ENCODE data around the gene CYS1. TPM values are rescaled to one million over a fixed set of nuclear protein-coding genes. Genes with fewer than 3 reads are reported as not detected.

CYS1 gene
- total and polyA plus RNA-seq, 5 donors, result 4.9 to 13.3 (median 6.7) TPM

DNA sequence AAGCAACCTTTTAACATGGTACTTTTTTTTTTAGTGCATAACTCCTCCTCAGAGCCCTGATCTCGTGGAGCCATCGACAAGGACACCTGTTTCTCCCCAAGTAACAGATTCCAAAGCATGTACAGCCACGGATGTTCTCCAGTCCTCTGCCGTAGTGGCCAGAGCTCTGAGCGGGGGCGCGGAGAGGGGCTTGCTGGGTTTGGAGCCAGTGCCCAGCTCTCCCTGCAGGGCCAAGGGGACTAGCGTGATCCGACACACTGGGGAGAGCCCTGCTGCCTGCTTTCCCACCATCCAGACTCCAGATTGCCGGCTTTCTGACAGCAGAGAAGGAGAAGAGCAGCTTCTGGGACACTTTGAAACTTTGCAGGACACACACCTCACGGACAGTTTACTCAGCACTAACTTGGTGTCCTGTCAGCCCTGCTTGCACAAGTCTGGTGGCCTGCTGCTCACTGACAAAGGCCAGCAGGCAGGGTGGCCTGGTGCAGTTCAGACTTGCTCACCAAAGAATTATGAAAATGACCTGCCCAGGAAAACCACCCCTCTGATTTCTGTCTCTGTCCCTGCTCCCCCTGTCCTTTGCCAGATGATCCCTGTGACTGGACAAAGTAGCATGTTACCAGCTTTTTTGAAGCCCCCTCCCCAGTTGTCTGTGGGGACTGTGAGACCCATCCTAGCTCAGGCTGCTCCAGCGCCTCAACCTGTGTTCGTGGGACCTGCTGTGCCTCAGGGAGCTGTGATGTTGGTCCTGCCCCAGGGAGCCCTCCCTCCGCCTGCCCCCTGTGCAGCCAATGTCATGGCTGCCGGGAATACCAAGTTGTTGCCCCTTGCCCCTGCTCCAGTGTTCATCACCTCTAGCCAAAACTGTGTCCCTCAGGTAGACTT is 32.4 kb downstream of the CYS1 start:
- no peaks in the 10 kb centered on the region for H3K9me3 ChIP-seq (ENCODE audit: control insufficient read depth, low read length)
- ATAC-seq (no peak), DNase-seq (peak in 2 of 3 donors; percentile 40 to 49)
- H3K4me1 ChIP-seq (ENCODE audit: control insufficient read depth, insufficient read depth, low read length), result peaks cover 5% of the 10 kb centered on the region
- H3K27me3 ChIP-seq (ENCODE audit: control insufficient read depth, insufficient read depth), result no peaks in the 10 kb centered on the region
- H3K4me3 ChIP-seq (ENCODE audit: low read length), result no peak overlapping the region
- H3K27ac ChIP-seq (ENCODE audit: low read length), result no peak overlapping the region
- intact Hi-C loops (cut with DNase I), result loop anchor here in 3 of 4 donors (2.0 to 10.0 kb wide), 5 partner anchors 63 to 236 kb away; no protein-coding TSS in a partner anchor
- WGBS, result 85% methylated on average over 15 of the region's 15 CpGs

DNA sequence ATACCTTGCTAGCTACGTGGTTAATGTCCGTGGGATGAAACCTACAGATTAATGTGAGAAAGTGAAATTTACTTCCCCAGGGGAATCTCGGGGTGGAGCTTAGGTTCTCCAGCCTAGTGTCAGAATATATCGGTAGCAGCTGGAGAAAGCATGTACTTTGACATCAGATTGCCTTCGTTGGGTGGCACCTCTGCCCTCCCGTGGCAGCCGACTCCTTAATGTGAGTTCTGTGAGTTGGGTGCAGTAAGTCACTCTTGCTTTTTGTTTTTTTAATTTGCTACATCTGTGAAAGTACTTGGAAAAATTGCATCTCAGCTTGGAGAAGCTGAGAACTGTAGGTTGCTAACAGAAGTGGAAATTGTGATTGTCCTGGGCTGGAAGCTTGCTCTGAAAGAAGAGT is 33.3 kb downstream of the CYS1 start:
- Histone ChIP-seq H3K4me1 (ENCODE audit: control insufficient read depth, insufficient read depth, low read length) (peaks cover 9% of the 10 kb centered on the region), H3K9me3 (ENCODE audit: control insufficient read depth, low read length) (no peaks in the 10 kb centered on the region), H3K27ac (ENCODE audit: low read length) (no peak overlapping the region), H3K27me3 (ENCODE audit: control insufficient read depth, insufficient read depth) (no peaks in the 10 kb centered on the region), H3K4me3 (ENCODE audit: low read length) (no peak overlapping the region)
- intact Hi-C loops (cut with DNase I), result loop anchor here in 3 of 4 donors (5.0 to 10.0 kb wide), 4 partner anchors 65 to 235 kb away; no protein-coding TSS in a partner anchor
- WGBS, result 58% methylated on average over 7 of the region's 7 CpGs
- ATAC-seq, result no peak
- DNase-seq, result no peak

- no peaks in the 10 kb centered on the region for H3K27me3 ChIP-seq (ENCODE audit: control insufficient read depth, insufficient read depth)
Observed at GRCh38 chr2:10045561-10046355, 34.5 kb downstream of the CYS1 start.

DNA sequence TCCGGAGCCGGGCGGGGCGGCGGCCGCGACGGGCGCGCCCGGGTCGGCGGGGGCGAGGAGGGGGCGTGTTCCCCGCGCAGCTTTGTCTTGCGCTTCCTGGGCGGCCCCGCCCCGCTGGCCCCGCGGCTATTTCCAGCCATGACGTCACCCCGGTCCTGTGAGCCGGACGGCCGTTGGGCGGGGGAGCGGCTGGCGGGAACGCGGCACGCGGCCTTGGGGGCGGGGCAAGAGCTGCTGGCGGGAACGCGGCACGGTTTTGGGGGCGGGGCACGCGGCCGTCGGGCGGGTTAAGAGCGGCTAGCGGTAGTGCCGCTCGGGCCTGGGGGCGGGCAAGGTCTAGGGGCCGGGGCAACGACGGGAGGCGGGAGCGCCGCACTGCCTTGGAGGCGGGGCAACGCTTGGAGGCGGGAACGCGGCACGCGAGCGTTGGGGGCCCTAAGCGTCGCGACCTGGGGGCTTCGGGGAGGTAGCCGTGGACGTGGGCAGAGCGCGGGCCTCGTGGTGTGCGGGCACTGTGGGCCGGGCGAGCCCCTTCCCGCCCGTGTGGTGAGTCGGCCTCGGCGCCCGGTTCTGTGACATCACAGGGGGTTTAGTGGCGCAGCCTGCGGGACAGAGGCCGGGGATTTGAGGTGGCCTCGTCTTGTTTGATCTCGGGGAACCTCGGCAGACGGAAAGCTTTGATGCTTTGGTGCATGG is 36.2 kb downstream of the CYS1 start:
- intact Hi-C loops (cut with DNase I), result loop anchor here in 3 of 4 donors (5.0 to 10.0 kb wide), 3 partner anchors 42 to 229 kb away; no protein-coding TSS in a partner anchor
- ATAC-seq (peak; percentile 85), DNase-seq (peak; percentile 99 to 100 (median 100))
- Histone ChIP-seq H3K4me3 (ENCODE audit: low read length) (peak overlapping the region; percentile 97), H3K27me3 (ENCODE audit: control insufficient read depth, insufficient read depth) (no peaks in the 10 kb centered on the region), H3K27ac (ENCODE audit: low read length) (peak overlapping the region; percentile 100), H3K4me1 (ENCODE audit: control insufficient read depth, insufficient read depth, low read length) (peaks cover 14% of the 10 kb centered on the region), H3K9me3 (ENCODE audit: control insufficient read depth, low read length) (no peaks in the 10 kb centered on the region)
- WGBS, result 7% methylated on average over 89 of the region's 90 CpGs

More at GRCh38 chr2:10045561-10046355, 34.5 kb downstream of the CYS1 start:
- ATAC-seq (no peak), DNase-seq (peak in 1 of 3 donors; percentile 68)
- peak overlapping the region; percentile 3 for H3K27ac ChIP-seq (ENCODE audit: low read length)
- WGBS, result 74% methylated on average over 20 of the region's 20 CpGs
- peaks cover 10% of the 10 kb centered on the region for H3K4me1 ChIP-seq (ENCODE audit: control insufficient read depth, insufficient read depth, low read length)
- intact Hi-C loops (cut with DNase I), result loop anchor here in 3 of 4 donors (5.0 to 10.0 kb wide), 4 partner anchors 63 to 233 kb away; no protein-coding TSS in a partner anchor
- no peak overlapping the region for H3K4me3 ChIP-seq (ENCODE audit: low read length)
- H3K9me3 ChIP-seq (ENCODE audit: control insufficient read depth, low read length), result no peaks in the 10 kb centered on the region

GRCh38 chr2:10043256-10043905 is 36.8 kb downstream of the CYS1 start, which contains the start of gene KLF11:
Gene KLF11 (plus strand): TSS chr2:10043550. CDS start chr2:10043717, 167 bp downstream.
- Histone ChIP-seq H3K4me1 (ENCODE audit: control insufficient read depth, insufficient read depth, low read length) (peaks cover 14% of the 10 kb centered on the region), H3K27ac (ENCODE audit: low read length) (peak within 1 kb of the TSS; percentile 100), H3K9me3 (ENCODE audit: control insufficient read depth, low read length) (no peaks in the 10 kb centered on the region), H3K4me3 (ENCODE audit: low read length) (peak within 1 kb of the TSS; percentile 97), H3K27me3 (ENCODE audit: control insufficient read depth, insufficient read depth) (no peaks in the 10 kb centered on the region)
- under 1% methylated on average over 101 of the region's 104 CpGs for WGBS
- ATAC-seq (peak; percentile 74 to 81), DNase-seq (peak; percentile 96 to 98 (median 98))
- intact Hi-C loops (cut with DNase I), result loop anchor here in 3 of 4 donors (5.0 to 10.0 kb wide), 3 partner anchors 41 to 229 kb away; no protein-coding TSS in a partner anchor

- peak; percentile 72 to 79 for ATAC-seq
- H3K4me1 ChIP-seq (ENCODE audit: control insufficient read depth, insufficient read depth, low read length), result peaks cover 14% of the 10 kb centered on the region
- H3K27me3 ChIP-seq (ENCODE audit: control insufficient read depth, insufficient read depth), result no peaks in the 10 kb centered on the region
- no peaks in the 10 kb centered on the region for H3K9me3 ChIP-seq (ENCODE audit: control insufficient read depth, low read length)
- intact Hi-C loops (cut with DNase I), result loop anchor here in 3 of 4 donors (5.0 to 10.0 kb wide), 3 partner anchors 40 to 228 kb away; no protein-coding TSS in a partner anchor
- peak; percentile 91 to 96 (median 95) for DNase-seq
- 19% methylated on average over 54 of the region's 54 CpGs for WGBS
- peak overlapping the region; percentile 100 for H3K27ac ChIP-seq (ENCODE audit: low read length)
- H3K4me3 ChIP-seq (ENCODE audit: low read length), result peak overlapping the region; percentile 56
Observed at GRCh38 chr2:10042301-10043161, 37.7 kb downstream of the CYS1 start.

DNA sequence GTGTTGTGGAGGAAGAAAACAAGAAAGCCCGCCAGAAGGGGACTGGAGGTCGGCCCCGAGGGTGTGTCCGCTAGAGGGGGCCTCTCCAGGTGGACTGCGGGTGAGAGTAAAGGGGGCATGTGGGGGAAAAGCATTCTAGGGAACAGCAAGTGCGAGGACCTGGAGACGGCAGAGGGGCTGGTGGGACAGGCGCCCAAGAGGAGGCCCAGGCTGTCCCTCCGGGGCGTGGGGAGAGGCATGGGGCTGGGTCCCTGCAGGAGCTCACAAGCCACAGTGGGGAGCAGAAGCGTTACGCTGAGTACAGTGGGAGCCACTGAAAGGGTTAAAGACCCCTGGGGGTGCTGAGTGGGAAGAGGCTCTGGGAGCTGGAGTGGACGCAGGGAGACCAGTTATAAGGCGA is 38.5 kb downstream of the CYS1 start:
- 87% methylated on average over 14 of the region's 14 CpGs for WGBS
- Histone ChIP-seq H3K9me3 (ENCODE audit: control insufficient read depth, low read length) (no peaks in the 10 kb centered on the region), H3K27me3 (ENCODE audit: control insufficient read depth, insufficient read depth) (no peaks in the 10 kb centered on the region), H3K4me1 (ENCODE audit: control insufficient read depth, insufficient read depth, low read length) (peaks cover 16% of the 10 kb centered on the region), H3K27ac (ENCODE audit: low read length) (peak overlapping the region; percentile 100), H3K4me3 (ENCODE audit: low read length) (no peak overlapping the region)
- intact Hi-C loops (cut with DNase I), result loop anchor here in 3 of 4 donors (5.0 to 10.0 kb wide), 3 partner anchors 39 to 227 kb away; no protein-coding TSS in a partner anchor
- DNase-seq, result peak in 1 of 3 donors; percentile 67
- no peak for ATAC-seq

DNA sequence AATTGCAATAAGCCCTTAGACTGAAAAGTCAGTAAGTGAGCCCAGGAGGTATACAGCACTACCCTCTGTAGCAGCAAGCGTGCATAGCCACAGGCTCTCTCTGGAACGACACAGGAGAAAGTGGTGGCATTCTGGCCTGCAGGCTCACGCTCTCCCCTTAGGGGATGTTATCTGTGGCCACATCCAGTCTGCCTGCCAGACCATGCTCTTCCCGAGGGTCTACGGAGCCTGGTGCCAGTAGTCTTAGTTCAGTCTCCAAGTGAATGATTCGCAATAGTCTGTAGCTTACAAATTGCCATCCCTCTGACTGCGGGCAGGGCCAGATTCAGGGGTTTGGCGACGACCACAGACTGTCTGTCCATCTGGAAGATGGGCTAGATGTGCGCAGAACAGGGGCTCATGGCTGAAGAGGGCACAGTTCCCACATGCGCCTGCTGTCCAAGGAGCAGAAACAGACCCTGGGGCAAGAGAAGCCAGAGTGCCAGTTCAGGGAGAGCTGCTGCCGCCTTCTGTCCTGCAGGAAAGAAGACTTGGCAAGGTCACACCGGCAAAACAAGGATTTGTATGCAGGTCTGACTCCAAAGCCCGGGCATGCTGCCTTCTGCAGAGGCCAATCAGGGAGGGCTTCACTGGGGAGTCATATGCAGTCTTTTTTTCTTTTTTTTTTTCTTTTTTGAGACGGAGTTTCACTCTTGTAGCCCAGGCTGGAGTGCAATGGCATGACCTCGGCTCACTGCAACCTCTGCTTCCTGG is 40.4 kb downstream of the CYS1 start:
- Histone ChIP-seq H3K27ac (ENCODE audit: low read length) (no peak overlapping the region), H3K4me3 (ENCODE audit: low read length) (no peak overlapping the region), H3K9me3 (ENCODE audit: control insufficient read depth, low read length) (no peaks in the 10 kb centered on the region), H3K27me3 (ENCODE audit: control insufficient read depth, insufficient read depth) (no peaks in the 10 kb centered on the region), H3K4me1 (ENCODE audit: control insufficient read depth, insufficient read depth, low read length) (peaks cover 22% of the 10 kb centered on the region)
- no peak for ATAC-seq
- DNase-seq, result peak in 2 of 3 donors; percentile 81 to 82
- intact Hi-C loops (cut with DNase I), result loop anchor here in 3 of 4 donors (5.0 to 10.0 kb wide), 3 partner anchors 38 to 225 kb away; no protein-coding TSS in a partner anchor
- WGBS, result 72% methylated on average over 16 of the region's 16 CpGs

Data from right cardiac atrium (tissue), 5 donors.